Panc1 (cell line): Measurements from ENCODE around the gene WFDC12. TPM values are rescaled to one million over a fixed set of nuclear protein-coding genes. Genes with fewer than 3 reads are reported as not detected.

Experiments
- ATAC-seq: fragments of 200-7000 bp; cut with Tn5 transposase; 2 replicates; pipeline ENCODE4 v1.9.1; 2020; ENCODE audit warnings: mild to moderate bottlenecking, moderate library complexity
- BruUV-seq: library from RNA; stranded (reverse); fragments of 400-500 nt; replicated peaks from 2 replicates; lab custom pipeline; 2021; lab: Mats Ljungman, UMichigan
- CTCF ChIA-PET: fragments of 300-600 bp; sonication (Branson Sonifier 250); formaldehyde crosslinking; loops from one replicate; lab custom pipeline; 2022; ENCODE audit warnings: antibody characterized with exemption; lab: Charles Lee
- POLR2A ChIA-PET: fragments of 300-600 bp; sonication (Branson Sonifier 250); formaldehyde crosslinking; loops from one replicate; lab custom pipeline; 2022; ENCODE audit warnings: antibody characterized with exemption; lab: Charles Lee
- DNase-seq: peaks from one replicate; pipeline ENCODE4 v3.0.0-alpha.2; 2010; ENCODE audit warnings: low read depth, low spot score
- H3K27ac ChIP-seq: 2 replicates; pipeline ENCODE4 v1.5.1; 2011; ENCODE audit warnings: mild to moderate bottlenecking, low read length, inconsistent platforms
- H3K27me3 ChIP-seq: fragments of 200-500 bp; sonication (Bioruptor generic); 2 replicates; pipeline ENCODE4 v1.6.0; 2014; ENCODE audit warnings: low read length, inconsistent platforms; ENCODE audit not compliant: control insufficient read depth, insufficient read depth
- H3K36me3 ChIP-seq: fragments of 200-500 bp; sonication (Bioruptor generic); 2 replicates; pipeline ENCODE4 v1.5.1; 2014; ENCODE audit warnings: inconsistent platforms, mild to moderate bottlenecking, low read length, moderate library complexity; ENCODE audit not compliant: control insufficient read depth, insufficient read depth
- H3K4me1 ChIP-seq: 2 replicates; pipeline ENCODE4 v1.5.1; 2011; ENCODE audit warnings: inconsistent platforms, mild to moderate bottlenecking, low read length, moderate library complexity; ENCODE audit not compliant: control insufficient read depth, insufficient read depth
- H3K4me3 ChIP-seq, 2 experiments: 2 replicates each; pipeline ENCODE4 v1.5.1; 2011 to 2012; ENCODE audit warnings: low read depth in 2 of 2, low read length in 2 of 2, mild to moderate bottlenecking in 2 of 2, inconsistent platforms in 1 of 2, moderate library complexity in 1 of 2
- H3K9me3 ChIP-seq: fragments of 200-500 bp; sonication (Bioruptor generic); 2 replicates; pipeline ENCODE4 v1.5.1; 2014; ENCODE audit warnings: low read depth, mild to moderate bottlenecking, inconsistent platforms, low read length, moderate library complexity; ENCODE audit not compliant: control insufficient read depth, insufficient read depth
- POLR2AphosphoS5 ChIP-seq: IDR thresholded peaks from 2 replicates; pipeline ENCODE4 v1.6.1; 2012; ENCODE audit warnings: mild to moderate bottlenecking, low read depth, low read length, moderate library complexity
- SIN3A ChIP-seq: IDR thresholded peaks from 2 replicates; pipeline ENCODE4 v1.6.1; 2012; ENCODE audit warnings: low read depth, mild to moderate bottlenecking, low read length, moderate library complexity, borderline replicate concordance; ENCODE audit not compliant: insufficient read depth
- TCF7L2 ChIP-seq: IDR thresholded peaks from 2 replicates; pipeline ENCODE4 v1.6.1; 2011; ENCODE audit warnings: mild to moderate bottlenecking, low read depth, low read length, inconsistent platforms
- in situ Hi-C: cut with HindIII; loops from 2 replicates; pipeline ENCODE4 v1.10.0; 2016; ENCODE audit warnings: low sequenced_read_pairs, low pct_unique_long_range_greater_than_20kb
- intact Hi-C: fragments of 100-400 bp; cut with micrococcal nuclease; formaldehyde crosslinking; loops from one replicate; pipeline ENCODE4 v1.10.0; 2022; ENCODE audit not compliant: unreplicated experiment
- total RNA-seq: library from RNA; stranded (reverse); gene quantifications from one replicate; pipeline ENCODE4 v1.2.1, GENCODE V29; 2021; ENCODE audit not compliant: unreplicated experiment
- TF ChIP-seq, protein P1 (sequence below): fragments of 450-650 bp; IDR thresholded peaks from 2 replicates; pipeline ENCODE4 v1.5.1; 2017; ENCODE audit warnings: mild to moderate bottlenecking
- TF ChIP-seq, protein P2 (sequence below), 2 experiments: IDR thresholded peaks; 2 replicates each; pipeline ENCODE4 v1.6.1; 2011 to 2012; ENCODE audit warnings: low read depth in 2 of 2, control low read depth in 1 of 2, low read length in 1 of 2, mild to moderate bottlenecking in 1 of 2, moderate library complexity in 1 of 2; ENCODE audit not compliant: insufficient read depth in 1 of 2

The WFDC12 gene
- total RNA-seq, 1 experiment from 2014 or later: not detected

- TF ChIP-seq, protein P1, sequence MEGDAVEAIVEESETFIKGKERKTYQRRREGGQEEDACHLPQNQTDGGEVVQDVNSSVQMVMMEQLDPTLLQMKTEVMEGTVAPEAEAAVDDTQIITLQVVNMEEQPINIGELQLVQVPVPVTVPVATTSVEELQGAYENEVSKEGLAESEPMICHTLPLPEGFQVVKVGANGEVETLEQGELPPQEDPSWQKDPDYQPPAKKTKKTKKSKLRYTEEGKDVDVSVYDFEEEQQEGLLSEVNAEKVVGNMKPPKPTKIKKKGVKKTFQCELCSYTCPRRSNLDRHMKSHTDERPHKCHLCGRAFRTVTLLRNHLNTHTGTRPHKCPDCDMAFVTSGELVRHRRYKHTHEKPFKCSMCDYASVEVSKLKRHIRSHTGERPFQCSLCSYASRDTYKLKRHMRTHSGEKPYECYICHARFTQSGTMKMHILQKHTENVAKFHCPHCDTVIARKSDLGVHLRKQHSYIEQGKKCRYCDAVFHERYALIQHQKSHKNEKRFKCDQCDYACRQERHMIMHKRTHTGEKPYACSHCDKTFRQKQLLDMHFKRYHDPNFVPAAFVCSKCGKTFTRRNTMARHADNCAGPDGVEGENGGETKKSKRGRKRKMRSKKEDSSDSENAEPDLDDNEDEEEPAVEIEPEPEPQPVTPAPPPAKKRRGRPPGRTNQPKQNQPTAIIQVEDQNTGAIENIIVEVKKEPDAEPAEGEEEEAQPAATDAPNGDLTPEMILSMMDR: peak; percentile 88
- TF ChIP-seq SIN3A: no peak
- Histone ChIP-seq H3K36me3 (no peaks in the 10 kb centered on the region), H3K27ac (no peak overlapping the region), H3K4me1 (no peaks in the 10 kb centered on the region), H3K27me3 (peaks cover 3% of the 10 kb centered on the region; the same call in 1 of the 2 replicates), H3K9me3 (no peaks in the 10 kb centered on the region), H3K4me3 (no peak overlapping the region)
- in situ Hi-C loops (no loop called here), intact Hi-C loops (loop anchor here (10.0 kb wide), 1 partner anchor 146 kb away; no protein-coding TSS in a partner anchor)
- DNase-seq (no peak), ATAC-seq (peak; percentile 83)
- BruUV-seq: no TSS peak
- ChIA-PET CTCF (interaction anchor here (0.6 to 1.3 kb wide), 9 partner anchors 8 to 447 kb away, joined by 3 to 6 read pairs (median 3); no protein-coding TSS in a partner anchor), POLR2A (no interaction called here)
These were observed 14.5 kb upstream of the WFDC12 start for GRCh38 chr20:45138561-45139300.

DNA sequence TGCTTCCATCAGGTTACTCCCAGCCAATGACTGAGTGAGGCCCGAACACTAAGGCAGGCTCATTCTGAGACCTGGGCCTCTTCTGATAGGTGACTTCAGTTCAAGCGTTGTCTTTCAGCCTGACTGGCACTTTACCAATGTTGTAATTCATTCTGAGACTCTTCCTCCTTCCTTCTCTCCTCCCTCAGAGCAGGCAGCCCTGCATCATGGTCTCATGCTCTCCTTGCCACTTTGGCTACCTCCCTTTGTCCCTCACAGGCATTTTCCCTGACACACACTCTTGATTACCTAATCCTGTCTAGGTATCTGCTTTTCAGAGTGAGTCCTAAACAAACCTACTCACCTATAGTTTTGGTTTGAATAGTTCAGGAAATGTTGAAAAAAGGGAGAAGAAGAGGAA is 12.6 kb upstream of the WFDC12 start:
- Histone ChIP-seq H3K4me1 (no peaks in the 10 kb centered on the region), H3K4me3 (no peak overlapping the region), H3K36me3 (no peaks in the 10 kb centered on the region), H3K9me3 (no peaks in the 10 kb centered on the region), H3K27ac (no peak overlapping the region), H3K27me3 (peaks cover 3% of the 10 kb centered on the region; the same call in 1 of the 2 replicates)
- DNase-seq: no peak
- ATAC-seq: no peak
- POLR2A ChIA-PET: interaction anchor here (0.6 kb wide), 2 partner anchors 76 to 117 kb away, joined by 4 to 10 read pairs; no protein-coding TSS in a partner anchor
- TF ChIP-seq POLR2AphosphoS5: no peak
- TF ChIP-seq SIN3A: no peak
- no peak for TF ChIP-seq TCF7L2
- TF ChIP-seq, protein P2, sequence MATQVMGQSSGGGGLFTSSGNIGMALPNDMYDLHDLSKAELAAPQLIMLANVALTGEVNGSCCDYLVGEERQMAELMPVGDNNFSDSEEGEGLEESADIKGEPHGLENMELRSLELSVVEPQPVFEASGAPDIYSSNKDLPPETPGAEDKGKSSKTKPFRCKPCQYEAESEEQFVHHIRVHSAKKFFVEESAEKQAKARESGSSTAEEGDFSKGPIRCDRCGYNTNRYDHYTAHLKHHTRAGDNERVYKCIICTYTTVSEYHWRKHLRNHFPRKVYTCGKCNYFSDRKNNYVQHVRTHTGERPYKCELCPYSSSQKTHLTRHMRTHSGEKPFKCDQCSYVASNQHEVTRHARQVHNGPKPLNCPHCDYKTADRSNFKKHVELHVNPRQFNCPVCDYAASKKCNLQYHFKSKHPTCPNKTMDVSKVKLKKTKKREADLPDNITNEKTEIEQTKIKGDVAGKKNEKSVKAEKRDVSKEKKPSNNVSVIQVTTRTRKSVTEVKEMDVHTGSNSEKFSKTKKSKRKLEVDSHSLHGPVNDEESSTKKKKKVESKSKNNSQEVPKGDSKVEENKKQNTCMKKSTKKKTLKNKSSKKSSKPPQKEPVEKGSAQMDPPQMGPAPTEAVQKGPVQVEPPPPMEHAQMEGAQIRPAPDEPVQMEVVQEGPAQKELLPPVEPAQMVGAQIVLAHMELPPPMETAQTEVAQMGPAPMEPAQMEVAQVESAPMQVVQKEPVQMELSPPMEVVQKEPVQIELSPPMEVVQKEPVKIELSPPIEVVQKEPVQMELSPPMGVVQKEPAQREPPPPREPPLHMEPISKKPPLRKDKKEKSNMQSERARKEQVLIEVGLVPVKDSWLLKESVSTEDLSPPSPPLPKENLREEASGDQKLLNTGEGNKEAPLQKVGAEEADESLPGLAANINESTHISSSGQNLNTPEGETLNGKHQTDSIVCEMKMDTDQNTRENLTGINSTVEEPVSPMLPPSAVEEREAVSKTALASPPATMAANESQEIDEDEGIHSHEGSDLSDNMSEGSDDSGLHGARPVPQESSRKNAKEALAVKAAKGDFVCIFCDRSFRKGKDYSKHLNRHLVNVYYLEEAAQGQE (IDR thresholded peaks at IDR 0.05; ENCODE audit: insufficient read depth in 1 of 2, low read depth in 2 of 2, low read length in 1 of 2): no peak
- TF ChIP-seq, protein P1: no peak
- in situ Hi-C loops (no loop called here), intact Hi-C loops (loop anchor here (10.0 kb wide), 1 partner anchor 148 kb away; no protein-coding TSS in a partner anchor)
- CTCF ChIA-PET: no interaction called here
- BruUV-seq: no TSS peak
